HepG2 (cell line): Measurements from ENCODE around the gene COX14. TPM values are rescaled to one million over a fixed set of nuclear protein-coding genes. Genes with fewer than 3 reads are reported as not detected.

Experiments used
- HNF1A ChIP-seq, 2 experiments: sonication (generic) in 1 of 2; formaldehyde crosslinking in 1 of 2; IDR thresholded peaks; 2 replicates each; pipeline versions ENCODE4 v1.4.0 to v1.6.1; 2016 to 2020; ENCODE audit warnings: borderline replicate concordance in 1 of 2, low read depth in 1 of 2, mild to moderate bottlenecking in 1 of 2, missing genetic modification reagents in 1 of 2
- KAT7 ChIP-seq: IDR thresholded peaks from 2 replicates; pipeline ENCODE4 v1.6.1; 2018; ENCODE audit warnings: borderline replicate concordance, missing compliant biosample characterization
- KIAA2018 ChIP-seq: sonication (generic); formaldehyde crosslinking; IDR thresholded peaks from 2 replicates; pipeline ENCODE4 v1.5.0; 2020; ENCODE audit warnings: mild to moderate bottlenecking, missing genetic modification reagents, borderline replicate concordance
- MED8 ChIP-seq: sonication (generic); formaldehyde crosslinking; IDR thresholded peaks from 2 replicates; pipeline ENCODE4 v1.8.1; 2023; ENCODE audit warnings: mild to moderate bottlenecking, missing genetic modification reagents; ENCODE audit not compliant: insufficient replicate concordance
- MTF2 ChIP-seq: sonication (generic); formaldehyde crosslinking; IDR thresholded peaks from 2 replicates; pipeline ENCODE4 v1.5.0; 2020; ENCODE audit warnings: missing genetic modification reagents, borderline replicate concordance
- NFRKB ChIP-seq: fragments of 450-650 bp; IDR thresholded peaks from 2 replicates; pipeline ENCODE4 v1.6.1; 2017
- ZNF124 ChIP-seq: sonication (generic); formaldehyde crosslinking; IDR thresholded peaks from 2 replicates; pipeline ENCODE4 v1.4.0; 2020; ENCODE audit warnings: missing genetic modification reagents
- ZNF280B ChIP-seq: sonication (generic); formaldehyde crosslinking; IDR thresholded peaks from 2 replicates; pipeline ENCODE4 v1.5.0; 2020; ENCODE audit warnings: missing genetic modification reagents, mild to moderate bottlenecking, borderline replicate concordance
- ZSCAN29 ChIP-seq: sonication (generic); formaldehyde crosslinking; conservative IDR thresholded peaks from 2 replicates; pipeline ENCODE4 v1.4.0; 2020; ENCODE audit warnings: mild to moderate bottlenecking, missing genetic modification reagents
- polyA plus RNA-seq, 8 experiments: library from polyadenylated mRNA; depleted of rRNA in 3 of 8; stranded (reverse) in 7 of 8; unstranded in 1 of 8; fragments of >200 nt; fragmentation: Illumina TruSeq in 4 of 8; extraction: Trizol in 4 of 8; gene quantifications; 2 replicates each; pipeline versions ENCODE4 v1.2.1 to v1.2.3, GENCODE V29; 2011 to 2016; ENCODE audit warnings: low read depth in 4 of 8, missing spikeins in 1 of 8, mixed read lengths in 1 of 8; ENCODE audit not compliant: insufficient read depth in 1 of 8
- total RNA-seq, 5 experiments: library from RNA; depleted of rRNA; stranded (reverse); fragments of >200 nt; fragmentation: Illumina TruSeq; extraction: Trizol; gene quantifications; 2 replicates each; pipeline ENCODE4 v1.2.3, GENCODE V29; 2016; ENCODE audit warnings: low read depth in 1 of 5
- TF ChIP-seq, protein P1 (sequence below): sonication (generic); formaldehyde crosslinking; IDR thresholded peaks from 2 replicates; pipeline ENCODE4 v1.4.0; 2020; ENCODE audit warnings: missing genetic modification reagents

Gene COX14
- total and polyA plus RNA-seq, 2 of the 13 experiments (the other 11 are each of a cell fraction or from before 2014, with no cell fraction given) = 53.0 to 71.6 TPM

DNA sequence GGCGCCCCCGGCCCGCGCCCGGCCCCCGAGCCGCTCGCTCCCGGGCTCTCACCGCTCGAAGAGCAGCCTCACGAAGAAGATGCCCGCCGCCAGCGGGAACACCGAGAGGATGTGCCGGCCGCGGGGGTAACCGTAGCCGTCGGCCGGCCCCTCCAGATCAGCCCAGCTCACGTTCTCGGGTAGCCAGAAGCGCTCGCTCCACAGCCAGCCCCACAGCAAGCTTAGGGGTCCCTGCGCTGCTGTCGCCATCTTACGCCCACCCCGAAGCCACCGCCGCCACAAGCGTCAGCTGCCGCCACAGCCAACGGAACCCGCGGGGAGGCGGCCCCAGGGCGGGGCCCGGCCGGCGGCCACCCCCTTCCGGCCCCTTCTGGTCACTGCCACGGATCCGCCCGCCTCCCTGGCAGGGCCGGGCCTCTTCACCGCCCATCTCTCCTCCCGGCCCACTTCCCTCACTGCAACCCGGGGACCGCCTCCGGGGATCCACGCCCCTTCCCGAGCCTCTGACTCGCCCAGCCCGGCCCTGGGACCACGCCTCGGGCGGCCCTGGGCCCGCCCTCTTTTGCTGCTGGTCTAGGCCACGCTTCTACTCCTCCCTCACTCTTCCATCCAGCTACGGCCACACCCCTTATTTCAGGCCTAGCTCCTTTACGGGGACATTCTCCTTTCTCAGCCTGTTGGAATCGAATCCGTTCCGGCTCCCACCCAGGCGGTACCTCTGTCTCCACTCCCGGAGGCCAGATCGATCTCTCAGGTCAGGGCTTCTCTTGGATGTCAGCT lies 55.2 kb downstream of the COX14 start, which contains the start of gene CERS5 (continued):
- TF ChIP-seq KIAA2018 (CRISPR knock-in tag) = no peak
- TF ChIP-seq HNF1A (IDR thresholded peaks at IDR 0.05; ENCODE audit: low read depth) = no peak
- no peak for TF ChIP-seq HNF1A (CRISPR knock-in tag; IDR thresholded peaks at IDR 0.05; ENCODE audit: borderline replicate concordance)
- 0 out of 2 replicates have a peak, but pooled peaks have one; percentile 16 for TF ChIP-seq ZNF124
- TF ChIP-seq MTF2 (CRISPR knock-in tag) = 0 out of 2 replicates have a peak, but pooled peaks have one; percentile 53
- TF ChIP-seq MED8 (CRISPR knock-in tag) = peak; percentile 42
- TF ChIP-seq NFRKB = no peak
- TF ChIP-seq, protein P1, sequence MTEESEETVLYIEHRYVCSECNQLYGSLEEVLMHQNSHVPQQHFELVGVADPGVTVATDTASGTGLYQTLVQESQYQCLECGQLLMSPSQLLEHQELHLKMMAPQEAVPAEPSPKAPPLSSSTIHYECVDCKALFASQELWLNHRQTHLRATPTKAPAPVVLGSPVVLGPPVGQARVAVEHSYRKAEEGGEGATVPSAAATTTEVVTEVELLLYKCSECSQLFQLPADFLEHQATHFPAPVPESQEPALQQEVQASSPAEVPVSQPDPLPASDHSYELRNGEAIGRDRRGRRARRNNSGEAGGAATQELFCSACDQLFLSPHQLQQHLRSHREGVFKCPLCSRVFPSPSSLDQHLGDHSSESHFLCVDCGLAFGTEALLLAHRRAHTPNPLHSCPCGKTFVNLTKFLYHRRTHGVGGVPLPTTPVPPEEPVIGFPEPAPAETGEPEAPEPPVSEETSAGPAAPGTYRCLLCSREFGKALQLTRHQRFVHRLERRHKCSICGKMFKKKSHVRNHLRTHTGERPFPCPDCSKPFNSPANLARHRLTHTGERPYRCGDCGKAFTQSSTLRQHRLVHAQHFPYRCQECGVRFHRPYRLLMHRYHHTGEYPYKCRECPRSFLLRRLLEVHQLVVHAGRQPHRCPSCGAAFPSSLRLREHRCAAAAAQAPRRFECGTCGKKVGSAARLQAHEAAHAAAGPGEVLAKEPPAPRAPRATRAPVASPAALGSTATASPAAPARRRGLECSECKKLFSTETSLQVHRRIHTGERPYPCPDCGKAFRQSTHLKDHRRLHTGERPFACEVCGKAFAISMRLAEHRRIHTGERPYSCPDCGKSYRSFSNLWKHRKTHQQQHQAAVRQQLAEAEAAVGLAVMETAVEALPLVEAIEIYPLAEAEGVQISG (CRISPR knock-in tag) = peak; percentile 56; the same call in 1 of the 2 replicates
- TF ChIP-seq ZNF280B (CRISPR knock-in tag) = peak; percentile 25; the same call in 1 of the 2 replicates
- peak; percentile 82; the same call in 1 of the 2 replicates for TF ChIP-seq KAT7 (CRISPR knock-in tag)
- TF ChIP-seq ZSCAN29 (CRISPR knock-in tag) = peak; percentile 49; the same call in 1 of the 2 replicates
